ENCODE data around the gene THAP9.

THAP9 gene

DNA sequence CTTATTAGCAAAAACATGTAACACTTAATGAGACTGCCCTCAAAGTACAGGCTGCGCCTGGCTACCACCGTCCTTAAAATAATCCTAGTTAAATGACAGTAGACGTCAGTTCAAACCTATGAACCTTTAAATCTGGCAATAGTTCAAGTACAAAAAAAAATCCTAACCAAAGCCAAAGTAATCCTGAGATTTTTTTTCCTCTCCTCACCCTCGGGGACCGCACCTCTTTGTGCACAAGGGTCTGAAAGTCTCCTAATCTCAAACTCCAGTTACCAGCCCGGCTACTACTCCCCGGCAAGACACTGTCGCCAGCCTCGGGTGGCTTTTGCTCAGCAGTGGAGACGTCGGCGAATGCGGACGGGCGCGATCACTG is 10.0 kb upstream of the THAP9 start:
- Histone ChIP-seq H3K27me3 (ENCODE audit: low read length) (no peaks in the 10 kb centered on the region), H3K4me2 (ENCODE audit: low read depth, low read length, poor library complexity, severe bottlenecking) (peak overlapping the region; percentile 82), H3K36me3 (ENCODE audit: low read length) (0 out of 2 replicates have a peak, but pooled peaks cover 3% of the 10 kb centered on the region), H3K9me2 (replicated peaks; ENCODE audit: insufficient read depth, low read length) (no peaks in the 10 kb centered on the region), H3K4me3 (ENCODE audit: insufficient read depth, low read length, poor library complexity, severe bottlenecking) (peak overlapping the region; percentile 75), H3F3A (ENCODE audit: insufficient read depth) (peaks cover 27% of the 10 kb centered on the region; the same call in 1 of the 2 replicates), H4K20me1 (ENCODE audit: low read depth, low read length) (no peaks in the 10 kb centered on the region), H3K27ac (ENCODE audit: low read depth, low read length) (peak overlapping the region; percentile 85), H2AFZ (ENCODE audit: low read depth, low read length, severe bottlenecking) (peak overlapping the region; percentile 76), H3K79me2 (ENCODE audit: insufficient read depth, low read length) (peaks cover 47% of the 10 kb centered on the region), H3K9me3 (ENCODE audit: insufficient read depth, low read length) (no peaks in the 10 kb centered on the region), H3K9ac (ENCODE audit: low read length) (peak overlapping the region; percentile 88)
- TF ChIP-seq, protein P1, sequence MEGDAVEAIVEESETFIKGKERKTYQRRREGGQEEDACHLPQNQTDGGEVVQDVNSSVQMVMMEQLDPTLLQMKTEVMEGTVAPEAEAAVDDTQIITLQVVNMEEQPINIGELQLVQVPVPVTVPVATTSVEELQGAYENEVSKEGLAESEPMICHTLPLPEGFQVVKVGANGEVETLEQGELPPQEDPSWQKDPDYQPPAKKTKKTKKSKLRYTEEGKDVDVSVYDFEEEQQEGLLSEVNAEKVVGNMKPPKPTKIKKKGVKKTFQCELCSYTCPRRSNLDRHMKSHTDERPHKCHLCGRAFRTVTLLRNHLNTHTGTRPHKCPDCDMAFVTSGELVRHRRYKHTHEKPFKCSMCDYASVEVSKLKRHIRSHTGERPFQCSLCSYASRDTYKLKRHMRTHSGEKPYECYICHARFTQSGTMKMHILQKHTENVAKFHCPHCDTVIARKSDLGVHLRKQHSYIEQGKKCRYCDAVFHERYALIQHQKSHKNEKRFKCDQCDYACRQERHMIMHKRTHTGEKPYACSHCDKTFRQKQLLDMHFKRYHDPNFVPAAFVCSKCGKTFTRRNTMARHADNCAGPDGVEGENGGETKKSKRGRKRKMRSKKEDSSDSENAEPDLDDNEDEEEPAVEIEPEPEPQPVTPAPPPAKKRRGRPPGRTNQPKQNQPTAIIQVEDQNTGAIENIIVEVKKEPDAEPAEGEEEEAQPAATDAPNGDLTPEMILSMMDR (IDR thresholded peaks at IDR 0.05; ENCODE audit: insufficient read depth, low read length, poor library complexity, severe bottlenecking), result no peak
- no peak for TF ChIP-seq EZH2phosphoT487 (conservative IDR thresholded peaks at IDR 0.05; ENCODE audit: low read length)

DNA sequence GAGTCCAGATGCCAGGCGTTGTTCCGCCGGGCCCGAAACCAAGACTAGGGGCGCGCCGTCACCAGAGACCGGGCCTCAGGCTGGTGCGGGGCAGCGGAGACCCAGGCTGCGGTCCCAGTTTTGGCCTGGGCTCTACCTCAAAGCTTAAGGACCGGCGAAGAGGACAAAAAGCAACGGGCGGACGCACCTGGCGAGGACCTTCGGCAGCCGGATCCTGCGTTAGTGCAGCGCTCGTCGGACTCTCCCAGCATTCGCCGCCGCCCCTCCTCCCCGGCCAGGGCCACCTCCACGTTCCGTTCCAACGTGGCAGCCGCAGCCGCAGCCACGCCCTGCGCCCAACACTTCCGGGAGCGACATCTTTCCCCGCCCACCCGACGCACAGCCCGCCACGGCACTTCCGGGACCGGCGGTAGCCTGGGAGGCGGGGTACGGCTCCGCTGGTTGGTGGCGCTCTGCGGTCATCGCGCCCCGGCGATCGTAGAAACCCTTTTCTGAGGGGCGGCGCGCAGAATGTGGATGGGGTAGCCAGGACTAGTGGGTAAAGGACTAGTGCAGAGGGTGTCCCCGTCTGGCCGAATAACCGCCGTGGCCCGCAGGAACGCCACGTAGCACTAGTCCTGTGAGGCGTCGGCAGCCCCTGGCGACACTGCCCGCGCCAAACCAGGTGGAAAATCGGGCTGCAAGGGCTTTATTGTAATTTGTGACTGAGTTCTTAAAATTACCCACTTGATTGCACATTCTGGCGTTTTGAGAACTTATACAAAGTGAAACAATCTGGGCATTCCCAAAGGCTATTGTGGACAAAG is 9.4 kb upstream of the THAP9 start, which contains the start of gene SEC31A:
TSS of gene SEC31A (minus strand) at position 253 of the 806 bp plus-strand sequence. CDS start 9,217 bp downstream, outside the sequence.
- no peak for TF ChIP-seq EZH2phosphoT487 (conservative IDR thresholded peaks at IDR 0.05; ENCODE audit: low read length)
- TF ChIP-seq, protein P1 (IDR thresholded peaks at IDR 0.05; ENCODE audit: insufficient read depth, low read length, poor library complexity, severe bottlenecking), result no peak
- peaks cover 41% of the 10 kb centered on the region for H3K79me2 ChIP-seq (ENCODE audit: insufficient read depth, low read length)
- H3K36me3 ChIP-seq (ENCODE audit: low read length), result 0 out of 2 replicates have a peak, but pooled peaks cover 3% of the 10 kb centered on the region
- peak within 1 kb of the TSS; percentile 85 for H3K27ac ChIP-seq (ENCODE audit: low read depth, low read length)
- peak within 1 kb of the TSS; percentile 88 for H3K9ac ChIP-seq (ENCODE audit: low read length)
- peak within 1 kb of the TSS; percentile 82 for H3K4me2 ChIP-seq (ENCODE audit: low read depth, low read length, poor library complexity, severe bottlenecking)
- H3K4me3 ChIP-seq (ENCODE audit: insufficient read depth, low read length, poor library complexity, severe bottlenecking), result peak within 1 kb of the TSS; percentile 75
- peak within 1 kb of the TSS; percentile 76 for H2AFZ ChIP-seq (ENCODE audit: low read depth, low read length, severe bottlenecking)
- no peaks in the 10 kb centered on the region for H3K9me2 ChIP-seq (replicated peaks; ENCODE audit: insufficient read depth, low read length)
- peaks cover 27% of the 10 kb centered on the region; the same call in 1 of the 2 replicates for H3F3A ChIP-seq (ENCODE audit: insufficient read depth)
- H3K9me3 ChIP-seq (ENCODE audit: insufficient read depth, low read length), result no peaks in the 10 kb centered on the region
- no peaks in the 10 kb centered on the region for H3K27me3 ChIP-seq (ENCODE audit: low read length)
- H4K20me1 ChIP-seq (ENCODE audit: low read depth, low read length), result no peaks in the 10 kb centered on the region

GRCh38 chr4:82891707-82892466 is 8.6 kb upstream of the THAP9 start:
- Histone ChIP-seq H3F3A (ENCODE audit: insufficient read depth) (peaks cover 27% of the 10 kb centered on the region; the same call in 1 of the 2 replicates), H2AFZ (ENCODE audit: low read depth, low read length, severe bottlenecking) (no peak overlapping the region), H3K27ac (ENCODE audit: low read depth, low read length) (peak overlapping the region; percentile 68), H4K20me1 (ENCODE audit: low read depth, low read length) (no peaks in the 10 kb centered on the region), H3K4me3 (ENCODE audit: insufficient read depth, low read length, poor library complexity, severe bottlenecking) (peak overlapping the region; percentile 50), H3K27me3 (ENCODE audit: low read length) (no peaks in the 10 kb centered on the region), H3K4me2 (ENCODE audit: low read depth, low read length, poor library complexity, severe bottlenecking) (peak overlapping the region; percentile 75), H3K9ac (ENCODE audit: low read length) (peak overlapping the region; percentile 88), H3K9me3 (ENCODE audit: insufficient read depth, low read length) (no peaks in the 10 kb centered on the region), H3K9me2 (replicated peaks; ENCODE audit: insufficient read depth, low read length) (no peaks in the 10 kb centered on the region), H3K79me2 (ENCODE audit: insufficient read depth, low read length) (peaks cover 40% of the 10 kb centered on the region), H3K36me3 (ENCODE audit: low read length) (0 out of 2 replicates have a peak, but pooled peaks cover 3% of the 10 kb centered on the region)
- TF ChIP-seq EZH2phosphoT487 (conservative IDR thresholded peaks at IDR 0.05; ENCODE audit: low read length), result no peak
- TF ChIP-seq, protein P1 (IDR thresholded peaks at IDR 0.05; ENCODE audit: insufficient read depth, low read length, poor library complexity, severe bottlenecking), result no peak

All from SU-DHL-6 (cell line).